ENCODE measurements around the gene AK3.
"Not testable (repeated sequence)": the region's sequence is repeated elsewhere in the genome, so short reads cannot be mapped to it uniquely, and the experiment has no call there.

AK3 gene

GRCh38 chr9:4740638-4741364 lies at the start of gene AK3:
TSS of gene AK3 (minus strand) at chr9:4741202. CDS start at chr9:4741087, 115 bp downstream.
- DNase-seq: peak; percentile 27

- DNase-seq: no peak
Measured at GRCh38 chr9:4788703-4789102, 47.7 kb upstream of the AK3 start.

DNA sequence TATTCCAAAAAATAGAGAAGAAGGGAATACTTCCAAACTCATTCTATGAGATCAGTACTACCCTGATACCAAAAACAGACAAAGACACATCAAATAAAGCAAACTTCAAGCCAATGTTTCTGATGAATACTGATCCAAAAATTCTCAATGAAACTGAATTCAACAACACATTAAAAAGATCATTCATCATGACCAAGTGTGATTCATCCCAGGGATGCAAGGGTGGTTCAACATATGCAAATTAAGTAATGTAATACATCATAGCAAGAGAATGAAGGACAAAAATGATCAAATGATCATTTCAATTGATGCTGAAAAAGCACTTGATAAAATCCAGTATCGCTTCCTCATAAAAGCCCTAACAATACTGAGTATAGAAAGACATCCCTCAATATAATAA lies 46.9 kb upstream of the AK3 start:
- no peak for DNase-seq

DNA sequence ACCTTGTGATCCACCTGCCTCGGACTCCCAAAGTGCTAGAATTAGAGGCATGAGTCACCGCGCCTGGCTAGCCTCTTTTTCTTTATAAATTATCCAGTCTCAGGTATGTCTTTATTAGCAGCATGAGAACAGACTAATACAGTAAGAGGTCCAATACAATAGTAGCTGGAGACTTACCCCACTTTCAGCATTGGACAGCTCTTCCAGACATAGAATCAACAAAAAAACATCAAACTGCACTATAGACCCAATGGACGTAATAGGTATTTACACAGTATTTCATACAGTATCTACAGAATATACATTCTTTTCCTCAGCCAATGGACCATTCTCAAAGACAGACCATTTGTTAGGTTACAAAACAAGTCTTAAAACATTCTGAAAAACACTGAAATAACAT lies 45.6 kb upstream of the AK3 start:
- DNase-seq: no peak

- DNase-seq: no peak
Measured at GRCh38 chr9:4784403-4784802, 43.4 kb upstream of the AK3 start.

- not testable (repeated sequence) for DNase-seq
Measured at GRCh38 chr9:4783191-4783590, 42.2 kb upstream of the AK3 start.

DNA sequence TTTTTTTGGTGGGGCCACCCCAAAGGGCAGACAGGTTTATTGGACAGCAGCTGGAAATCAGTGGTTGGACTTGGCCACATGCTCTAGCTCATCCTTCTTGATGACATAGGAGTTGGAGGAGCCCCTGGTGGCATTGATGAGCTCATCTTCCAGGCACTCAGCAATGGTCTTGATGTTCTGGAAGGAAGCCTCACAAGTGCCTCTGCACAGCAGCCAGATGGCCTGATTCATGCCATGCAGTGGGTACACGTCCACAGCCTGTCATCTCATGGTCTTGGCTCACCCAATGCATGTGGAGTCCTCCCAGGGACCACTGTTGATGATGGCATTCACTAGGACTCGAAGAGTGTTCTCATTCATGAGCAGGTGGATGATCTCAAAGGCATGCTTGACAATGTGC lies 40.4 kb upstream of the AK3 start:
- no peak for DNase-seq

GRCh38 chr9:4780651-4781050 lies 39.6 kb upstream of the AK3 start:
- no peak for DNase-seq

GRCh38 chr9:4774958-4775357 lies 34.0 kb upstream of the AK3 start:
- DNase-seq: not testable (repeated sequence)

DNA sequence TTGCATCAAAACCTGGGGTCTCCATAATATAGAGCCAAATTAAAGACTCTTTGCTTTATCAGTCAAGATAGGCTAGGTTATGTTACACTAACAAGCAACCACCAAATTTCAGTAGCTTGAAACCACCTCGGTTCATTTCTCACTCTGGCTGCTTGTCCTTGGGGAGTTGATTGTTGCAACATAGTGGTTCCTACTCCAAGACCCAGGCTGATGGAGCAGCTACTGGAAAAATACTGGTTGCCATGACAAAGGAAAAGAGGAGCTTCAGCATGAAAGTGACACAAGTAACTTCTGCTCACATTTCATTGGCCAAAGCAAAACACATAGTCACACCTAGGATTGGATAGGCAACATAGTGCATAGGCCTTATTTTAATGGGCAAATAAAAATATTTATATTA lies 33.2 kb upstream of the AK3 start:
- no peak for DNase-seq

GRCh38 chr9:4771788-4772187 lies 30.8 kb upstream of the AK3 start:
- no peak for DNase-seq

DNA sequence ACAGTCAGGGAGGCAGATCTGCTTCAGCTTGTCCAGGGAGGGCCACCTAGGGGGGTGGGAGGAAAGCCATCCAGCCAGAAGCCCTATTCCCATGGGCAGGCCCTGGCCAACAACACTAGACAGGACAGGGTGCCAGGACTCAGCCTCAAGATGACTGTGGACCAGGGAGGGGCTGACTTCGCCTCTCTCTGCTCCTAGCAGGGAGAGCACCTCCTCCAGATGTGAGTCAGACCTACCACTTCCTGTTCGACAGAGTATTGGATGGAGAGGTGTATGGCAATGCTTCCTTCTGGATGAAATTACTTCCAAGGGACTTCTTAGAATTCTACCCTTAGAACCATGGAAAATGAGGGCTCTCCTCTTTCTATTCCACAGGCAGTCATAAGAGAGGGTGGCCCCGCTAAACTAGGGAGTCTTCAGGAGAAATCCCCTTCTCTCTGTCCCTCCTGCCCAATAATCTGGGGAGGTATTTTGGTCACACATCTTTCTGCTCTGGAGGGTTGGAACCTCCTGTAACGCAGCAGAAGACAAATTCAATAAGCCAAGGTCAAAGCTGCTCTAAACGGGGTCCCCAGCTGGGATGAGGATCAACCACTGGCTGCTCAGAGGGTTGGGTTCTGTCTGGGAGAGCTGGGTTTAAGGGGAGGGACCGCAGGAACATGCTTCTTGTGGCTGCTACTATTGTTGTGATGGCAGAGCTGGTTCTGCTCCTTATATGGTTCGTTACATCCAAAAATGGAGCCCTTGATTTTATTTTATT lies 28.5 kb upstream of the AK3 start:
- no peak for DNase-seq

DNA sequence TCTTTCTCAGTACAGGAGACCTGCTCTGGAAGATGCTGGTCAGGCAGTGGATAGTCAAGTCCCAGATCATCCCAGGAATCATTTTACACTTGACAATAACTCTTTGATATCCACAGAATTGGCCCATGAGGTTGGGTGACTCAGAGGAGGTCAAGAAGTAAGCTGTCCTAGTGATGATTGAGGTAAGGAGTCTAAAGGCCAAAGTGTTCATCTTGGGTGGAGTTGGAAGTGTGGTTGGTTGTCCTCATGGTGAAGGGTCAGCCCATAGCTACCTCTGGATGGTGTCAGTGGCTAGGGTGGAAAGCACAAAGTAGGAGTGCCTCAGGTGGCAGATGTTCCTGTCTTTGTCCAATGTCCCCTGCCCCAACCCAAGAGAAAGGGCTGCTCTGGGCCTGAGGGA lies 27.7 kb upstream of the AK3 start:
- DNase-seq: no peak

DNA sequence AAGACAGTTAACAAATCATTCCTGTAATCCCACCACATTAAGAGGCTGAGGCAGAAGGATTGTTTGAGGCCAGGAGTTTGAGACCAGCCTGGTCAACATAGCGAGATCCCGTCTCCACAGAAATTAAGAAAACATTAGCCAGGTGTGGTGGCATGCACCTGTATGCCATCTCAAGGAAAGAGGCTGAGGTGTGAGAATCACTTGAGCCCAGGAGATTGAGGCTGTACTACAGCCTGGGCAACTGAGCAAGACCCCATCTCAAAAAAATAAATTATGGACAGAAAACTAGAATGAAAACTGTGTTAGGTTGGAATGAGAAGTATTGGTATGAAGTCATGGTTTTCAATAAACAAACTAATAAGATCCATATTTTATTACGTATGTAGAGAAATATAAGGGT lies 23.0 kb upstream of the AK3 start:
- no peak for DNase-seq

DNA sequence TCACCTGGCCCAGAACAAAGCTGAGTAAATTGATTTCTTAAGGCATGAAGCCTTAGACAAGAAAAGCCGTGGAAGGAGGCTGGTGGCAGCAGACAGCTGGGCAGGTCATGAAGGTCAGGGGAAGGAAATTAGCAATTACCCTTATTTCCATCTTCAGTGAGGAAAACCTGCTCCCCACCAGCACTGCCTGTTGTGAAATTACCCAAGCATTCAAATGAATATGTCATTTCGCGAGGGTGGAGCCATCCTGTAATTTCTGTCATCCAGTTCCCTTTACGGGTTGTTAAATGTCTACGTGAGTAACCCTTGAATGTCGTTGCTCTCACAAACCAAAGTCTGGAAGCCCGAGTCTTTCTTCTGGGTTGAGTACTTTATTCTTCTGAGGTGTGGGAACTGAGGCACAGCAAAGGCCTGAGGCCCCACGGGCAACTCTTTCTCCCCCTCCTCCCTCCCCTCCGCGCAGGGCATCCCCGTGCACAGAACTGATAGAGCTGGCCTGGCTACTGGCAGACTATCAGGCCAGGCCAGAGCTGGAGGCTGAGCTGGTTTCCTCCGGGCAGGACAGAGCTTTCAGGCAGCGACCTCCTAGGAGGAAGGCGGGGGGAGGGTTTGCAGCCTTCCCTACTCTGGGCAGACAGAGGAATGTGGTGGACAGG lies 22.0 kb upstream of the AK3 start:
- DNase-seq: no peak

GRCh38 chr9:4762108-4762885 lies 21.3 kb upstream of the AK3 start:
- DNase-seq: no peak

DNA sequence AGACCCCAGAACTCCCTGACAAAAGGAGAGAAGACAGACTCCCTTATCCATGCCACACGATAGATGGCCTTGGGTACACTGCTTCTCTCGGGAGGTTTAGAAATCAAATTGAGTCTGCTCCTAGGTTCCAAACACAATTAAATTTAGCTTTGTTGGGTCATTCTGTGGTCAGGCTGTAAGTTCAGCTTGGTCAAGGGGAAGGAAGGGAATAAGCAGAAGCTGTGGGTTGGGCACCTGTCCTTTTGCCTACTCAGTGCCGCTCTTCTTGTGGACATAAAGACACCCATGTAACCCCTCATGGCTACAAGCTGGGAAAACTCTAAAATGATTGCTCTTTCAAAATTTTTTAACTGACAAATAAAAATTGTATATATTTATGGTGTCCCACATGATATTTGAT lies 19.1 kb upstream of the AK3 start:
- DNase-seq: no peak

- DNase-seq: no peak
Measured at GRCh38 chr9:4756420-4756819, 15.4 kb upstream of the AK3 start.

GRCh38 chr9:4755026-4755609 lies 14.1 kb upstream of the AK3 start:
- DNase-seq: no peak

DNA sequence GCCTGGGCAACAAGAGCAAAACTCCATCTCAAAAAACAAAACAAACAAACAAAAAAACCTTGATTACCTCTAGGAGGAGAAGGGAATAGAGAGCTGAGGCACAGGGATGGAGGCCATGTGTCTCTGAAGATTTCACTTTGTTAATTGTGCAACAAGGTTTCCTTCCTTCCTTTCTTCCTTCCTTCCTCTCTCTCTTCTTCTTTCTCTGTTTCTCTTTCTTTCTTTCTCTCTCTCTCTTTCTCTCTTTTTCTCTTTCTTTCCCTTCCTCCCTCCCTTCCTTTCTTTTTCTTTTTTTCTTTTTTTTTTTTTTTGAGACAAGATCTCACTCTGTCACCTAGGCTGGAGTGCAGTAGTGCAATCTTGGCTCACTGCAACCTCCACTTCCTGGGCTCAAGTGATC lies 13.5 kb upstream of the AK3 start:
- not testable (repeated sequence) for DNase-seq

- DNase-seq: no peak
Measured at GRCh38 chr9:4750023-4750673, 9.1 kb upstream of the AK3 start.

DNA sequence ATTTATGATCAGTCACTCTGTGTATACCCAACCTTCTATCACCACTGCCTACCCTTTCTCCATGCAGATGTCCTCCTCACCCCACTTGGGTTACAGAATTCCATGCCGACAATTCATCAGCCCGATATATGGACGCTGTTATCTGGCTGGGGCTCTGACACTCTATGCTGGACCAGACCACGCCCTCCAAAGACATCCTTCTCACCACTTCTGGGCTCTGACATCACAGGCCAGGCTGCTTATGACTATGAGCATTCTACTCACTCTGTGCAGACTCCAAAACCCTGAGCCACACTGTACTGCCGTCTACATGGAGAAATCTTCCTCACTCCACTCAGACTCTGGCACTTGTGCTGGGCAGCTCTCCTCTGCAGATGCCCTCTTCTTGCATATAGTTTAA lies 7.6 kb upstream of the AK3 start:
- no peak for DNase-seq

All from DMS 273 treated with DMSO at 0.1 percent for 48 hours (cell line).